Stimulated activated CD4-positive, alpha-beta T cell treated with anti-CD3 and anti-CD28 coated beads, Interleukin-4, amount 100 ng/mL, for 24 hours (primary cell): ENCODE results near the gene RPS21.

ENCODE experiments used
- DNase-seq: peaks from one replicate; pipeline ENCODE4 v3.0.0-alpha.2; 2020

RPS21 gene

GRCh38 chr20:62354031-62354808 is 32.7 kb upstream of the RPS21 start:
- DNase-seq = no peak

GRCh38 chr20:62354811-62355341 is 32.0 kb upstream of the RPS21 start:
- no peak for DNase-seq

- DNase-seq = no peak
Observed at GRCh38 chr20:62355516-62355877, 31.4 kb upstream of the RPS21 start.

GRCh38 chr20:62355878-62356588 is 30.9 kb upstream of the RPS21 start:
- no peak for DNase-seq

- no peak for DNase-seq
Observed at GRCh38 chr20:62356589-62357186, 30.2 kb upstream of the RPS21 start.

- no peak for DNase-seq
Observed at GRCh38 chr20:62357187-62357667, 29.7 kb upstream of the RPS21 start.

- DNase-seq = no peak
Observed at GRCh38 chr20:62357681-62358080, 29.2 kb upstream of the RPS21 start.

- DNase-seq = no peak
Observed at GRCh38 chr20:62358171-62359042, 28.5 kb upstream of the RPS21 start.

- no peak for DNase-seq
Observed at GRCh38 chr20:62359043-62359490, 27.8 kb upstream of the RPS21 start.

- no peak for DNase-seq
Observed at GRCh38 chr20:62359491-62360121, 27.3 kb upstream of the RPS21 start.

- no peak for DNase-seq
Observed at GRCh38 chr20:62360854-62361798, 25.8 kb upstream of the RPS21 start.

GRCh38 chr20:62361799-62362589 is 24.9 kb upstream of the RPS21 start:
- DNase-seq = no peak

- DNase-seq = no peak
Observed at GRCh38 chr20:62362590-62362940, 24.3 kb upstream of the RPS21 start.

GRCh38 chr20:62362991-62363919 is 23.6 kb upstream of the RPS21 start:
- DNase-seq = no peak

- no peak for DNase-seq
Observed at GRCh38 chr20:62363920-62364851, 22.7 kb upstream of the RPS21 start.

GRCh38 chr20:62364911-62365736 is 21.8 kb upstream of the RPS21 start:
- no peak for DNase-seq
